Measurements from ENCODE around the gene DLL4.

The DLL4 gene

DNA sequence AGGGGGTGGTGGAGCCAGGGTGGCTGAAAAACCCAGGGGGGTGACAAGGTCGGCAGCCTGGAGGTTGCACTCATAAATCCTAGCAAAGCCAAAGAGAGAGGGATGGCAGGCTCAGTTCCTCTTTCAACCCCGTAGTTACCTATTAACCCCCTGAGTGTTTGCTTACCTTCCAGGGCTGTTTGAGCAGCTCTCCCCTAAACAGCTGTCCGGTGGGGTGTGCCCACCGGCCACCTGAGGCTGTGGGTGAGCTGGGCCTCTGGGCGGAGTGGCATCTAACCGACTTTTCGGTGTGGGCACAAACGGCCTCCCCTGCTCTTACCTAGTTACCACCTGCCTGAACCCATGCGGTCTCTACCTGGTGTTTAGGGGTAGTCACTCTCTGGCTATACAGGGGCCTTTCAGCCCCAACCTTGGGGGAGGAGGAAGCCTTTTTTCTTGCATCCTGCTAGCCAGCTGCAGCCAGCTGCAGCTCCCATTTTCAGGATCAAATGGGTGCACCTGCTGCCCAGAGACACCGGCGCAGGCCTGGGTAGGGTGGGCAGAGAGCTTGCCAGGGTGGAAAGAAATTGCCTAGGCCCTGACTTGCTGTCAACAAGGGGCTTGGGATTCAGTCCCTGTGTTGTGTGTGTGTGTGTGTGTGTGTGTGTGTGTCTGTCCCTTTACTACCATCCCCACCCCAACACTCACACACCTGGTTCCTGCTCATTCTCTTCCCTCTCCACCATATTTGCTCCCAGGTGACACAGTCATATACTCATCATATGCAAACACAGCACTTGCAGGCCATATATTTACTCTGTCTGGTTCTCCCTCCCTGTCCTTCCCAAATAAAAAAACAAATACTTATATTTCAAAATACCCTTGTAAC lies 3.7 kb downstream of the DLL4 start:
- no peaks in the 10 kb centered on the region for H3K36me3 ChIP-seq (replicated peaks; ENCODE audit: low read depth, low read length)
- peak overlapping the region; percentile 54 for H3K4me2 ChIP-seq (ENCODE audit: low read length)
- H2AFZ ChIP-seq (ENCODE audit: low read depth, low read length), result no peak overlapping the region
- peak overlapping the region; percentile 7; the same call in 1 of the 2 replicates for H3K4me3 ChIP-seq (ENCODE audit: low read length)
- H4K20me1 ChIP-seq (ENCODE audit: insufficient read depth, low read length), result no peaks in the 10 kb centered on the region
- H3K4me1 ChIP-seq (ENCODE audit: low read length), result peaks cover 23% of the 10 kb centered on the region
- H3K27me3 ChIP-seq (ENCODE audit: low read depth, low read length), result peaks cover 7% of the 10 kb centered on the region; the same call in 1 of the 2 replicates
- H3K9ac ChIP-seq (ENCODE audit: low read length), result no peak overlapping the region
- H3K9me3 ChIP-seq (ENCODE audit: insufficient read depth, low read length), result no peaks in the 10 kb centered on the region
- H3K79me2 ChIP-seq (ENCODE audit: low read length), result no peaks in the 10 kb centered on the region
- H3K27ac ChIP-seq (ENCODE audit: low read length), result no peak overlapping the region
- TF ChIP-seq EZH2phosphoT487 (IDR thresholded peaks at IDR 0.05; ENCODE audit: low read depth), result no peak
- no peak for TF ChIP-seq CTCF (IDR thresholded peaks at IDR 0.05; ENCODE audit: low read depth, low read length)

DNA sequence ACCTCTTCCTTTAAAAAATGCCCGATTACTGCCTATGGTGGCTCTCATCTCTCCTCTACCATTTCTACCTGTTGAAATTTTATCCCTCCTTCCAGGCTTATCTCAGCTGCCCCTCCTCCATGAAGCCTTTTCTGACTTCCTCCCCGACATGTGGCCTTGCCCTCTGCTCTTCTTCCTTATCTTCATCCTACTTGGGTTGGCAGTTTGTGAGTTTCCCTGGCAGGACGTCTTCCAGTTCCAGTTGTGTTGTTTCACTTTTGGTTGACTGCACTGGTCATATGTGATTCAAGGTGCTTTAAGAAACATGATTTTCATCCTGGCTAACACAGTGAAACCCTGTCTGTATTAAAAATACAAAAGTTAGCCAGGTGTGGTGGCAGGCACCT lies 4.4 kb downstream of the DLL4 start:
- Histone ChIP-seq H3K27me3 (ENCODE audit: low read depth, low read length) (peaks cover 7% of the 10 kb centered on the region; the same call in 1 of the 2 replicates), H3K9ac (ENCODE audit: low read length) (no peak overlapping the region), H3K4me2 (ENCODE audit: low read length) (no peak overlapping the region), H3K4me1 (ENCODE audit: low read length) (peaks cover 23% of the 10 kb centered on the region), H3K36me3 (replicated peaks; ENCODE audit: low read depth, low read length) (no peaks in the 10 kb centered on the region), H3K27ac (ENCODE audit: low read length) (no peak overlapping the region), H3K79me2 (ENCODE audit: low read length) (no peaks in the 10 kb centered on the region), H4K20me1 (ENCODE audit: insufficient read depth, low read length) (no peaks in the 10 kb centered on the region), H2AFZ (ENCODE audit: low read depth, low read length) (no peak overlapping the region), H3K4me3 (ENCODE audit: low read length) (no peak overlapping the region), H3K9me3 (ENCODE audit: insufficient read depth, low read length) (no peaks in the 10 kb centered on the region)
- TF ChIP-seq EZH2phosphoT487 (IDR thresholded peaks at IDR 0.05; ENCODE audit: low read depth) (no peak), CTCF (IDR thresholded peaks at IDR 0.05; ENCODE audit: low read depth, low read length) (no peak)

GRCh38 chr15:40934457-40934856 lies 5.3 kb downstream of the DLL4 start:
- Histone ChIP-seq H3K27me3 (ENCODE audit: low read depth, low read length) (no peaks in the 10 kb centered on the region), H3K4me2 (ENCODE audit: low read length) (no peak overlapping the region), H3K27ac (ENCODE audit: low read length) (no peak overlapping the region), H3K36me3 (replicated peaks; ENCODE audit: low read depth, low read length) (no peaks in the 10 kb centered on the region), H3K4me1 (ENCODE audit: low read length) (peaks cover 19% of the 10 kb centered on the region), H3K4me3 (ENCODE audit: low read length) (no peak overlapping the region), H3K9me3 (ENCODE audit: insufficient read depth, low read length) (no peaks in the 10 kb centered on the region), H2AFZ (ENCODE audit: low read depth, low read length) (no peak overlapping the region), H4K20me1 (ENCODE audit: insufficient read depth, low read length) (no peaks in the 10 kb centered on the region), H3K9ac (ENCODE audit: low read length) (no peak overlapping the region), H3K79me2 (ENCODE audit: low read length) (no peaks in the 10 kb centered on the region)
- TF ChIP-seq CTCF (IDR thresholded peaks at IDR 0.05; ENCODE audit: low read depth, low read length) (no peak), EZH2phosphoT487 (IDR thresholded peaks at IDR 0.05; ENCODE audit: low read depth) (no peak)

DNA sequence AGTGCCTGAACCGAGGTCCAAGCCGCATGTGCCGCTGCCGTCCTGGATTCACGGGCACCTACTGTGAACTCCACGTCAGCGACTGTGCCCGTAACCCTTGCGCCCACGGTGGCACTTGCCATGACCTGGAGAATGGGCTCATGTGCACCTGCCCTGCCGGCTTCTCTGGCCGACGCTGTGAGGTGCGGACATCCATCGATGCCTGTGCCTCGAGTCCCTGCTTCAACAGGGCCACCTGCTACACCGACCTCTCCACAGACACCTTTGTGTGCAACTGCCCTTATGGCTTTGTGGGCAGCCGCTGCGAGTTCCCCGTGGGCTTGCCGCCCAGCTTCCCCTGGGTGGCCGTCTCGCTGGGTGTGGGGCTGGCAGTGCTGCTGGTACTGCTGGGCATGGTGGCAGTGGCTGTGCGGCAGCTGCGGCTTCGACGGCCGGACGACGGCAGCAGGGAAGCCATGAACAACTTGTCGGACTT lies 7.1 kb downstream of the DLL4 start:
- no peak overlapping the region for H3K4me2 ChIP-seq (ENCODE audit: low read length)
- no peak overlapping the region for H3K27ac ChIP-seq (ENCODE audit: low read length)
- no peaks in the 10 kb centered on the region for H3K79me2 ChIP-seq (ENCODE audit: low read length)
- no peak overlapping the region for H2AFZ ChIP-seq (ENCODE audit: low read depth, low read length)
- H4K20me1 ChIP-seq (ENCODE audit: insufficient read depth, low read length), result no peaks in the 10 kb centered on the region
- no peak overlapping the region for H3K4me3 ChIP-seq (ENCODE audit: low read length)
- H3K9me3 ChIP-seq (ENCODE audit: insufficient read depth, low read length), result no peaks in the 10 kb centered on the region
- TF ChIP-seq CTCF (IDR thresholded peaks at IDR 0.05; ENCODE audit: low read depth, low read length) (no peak), EZH2phosphoT487 (IDR thresholded peaks at IDR 0.05; ENCODE audit: low read depth) (no peak)
- H3K27me3 ChIP-seq (ENCODE audit: low read depth, low read length), result no peaks in the 10 kb centered on the region
- no peaks in the 10 kb centered on the region for H3K36me3 ChIP-seq (replicated peaks; ENCODE audit: low read depth, low read length)
- H3K9ac ChIP-seq (ENCODE audit: low read length), result no peak overlapping the region
- H3K4me1 ChIP-seq (ENCODE audit: low read length), result peaks cover 36% of the 10 kb centered on the region

Measured in OCI-LY3 (cell line).